Measurements from ENCODE around the gene TACR1.

GRCh38 chr2:75157435-75157834 lies 41.9 kb downstream of the TACR1 start:
- TF ChIP-seq BHLHE40 (IDR thresholded peaks at IDR 0.05; ENCODE audit: borderline replicate concordance) = no peak
- no peak for TF ChIP-seq FOXK2 (IDR thresholded peaks at IDR 0.05)
- no peak for TF ChIP-seq L3MBTL2 (conservative IDR thresholded peaks at IDR 0.05)
- TF ChIP-seq FOXM1 (IDR thresholded peaks at IDR 0.05; ENCODE audit: borderline replicate concordance) = no peak
- no peak for TF ChIP-seq NFRKB (IDR thresholded peaks at IDR 0.05)
- TF ChIP-seq SUZ12 (IDR thresholded peaks at IDR 0.05) = no peak
